HUES48 (cell line): Measurements from ENCODE around the gene ACSM5.

ENCODE experiments used
- H3K27ac ChIP-seq: one replicate; pipeline ENCODE4 v1.7.0; 2013; ENCODE audit warnings: low read depth, low read length, inconsistent platforms
- H3K27me3 ChIP-seq: 2 replicates; pipeline ENCODE4 v1.6.1; 2013; ENCODE audit warnings: mild to moderate bottlenecking, low read length; ENCODE audit not compliant: control insufficient read depth, insufficient read depth
- H3K36me3 ChIP-seq: 2 replicates; pipeline ENCODE4 v1.6.1; 2013; ENCODE audit warnings: low read length; ENCODE audit not compliant: control insufficient read depth, insufficient read depth
- H3K4me1 ChIP-seq: 2 replicates; pipeline ENCODE4 v1.6.1; 2013; ENCODE audit warnings: mild to moderate bottlenecking, low read length; ENCODE audit not compliant: control insufficient read depth, insufficient read depth
- H3K4me3 ChIP-seq: 2 replicates; pipeline ENCODE4 v1.5.1; 2013; ENCODE audit warnings: mild to moderate bottlenecking, low read depth, low read length
- H3K9ac ChIP-seq: 2 replicates; pipeline ENCODE4 v1.6.1; 2013; ENCODE audit warnings: mild to moderate bottlenecking, low read depth, low read length, moderate library complexity
- H3K9me3 ChIP-seq: 2 replicates; pipeline ENCODE4 v1.6.1; 2013; ENCODE audit warnings: low read length; ENCODE audit not compliant: control insufficient read depth, insufficient read depth

Gene ACSM5

GRCh38 chr16:20409398-20410120 lies at the start of gene ACSM5:
Gene ACSM5 (plus strand): TSS chr16:20409534. CDS start chr16:20411485, 1,951 bp downstream.
- Histone ChIP-seq H3K27ac (no peak within 1 kb of the TSS), H3K4me3 (no peak within 1 kb of the TSS), H3K27me3 (no peaks in the 10 kb centered on the region), H3K4me1 (0 out of 2 replicates have a peak, but pooled peaks cover 2% of the 10 kb centered on the region), H3K9ac (no peak within 1 kb of the TSS), H3K36me3 (no peaks in the 10 kb centered on the region), H3K9me3 (peaks cover 2% of the 10 kb centered on the region; the same call in 1 of the 2 replicates)

GRCh38 chr16:20359997-20360396 lies 49.3 kb upstream of the ACSM5 start:
- Histone ChIP-seq H3K27me3 (no peaks in the 10 kb centered on the region), H3K36me3 (no peaks in the 10 kb centered on the region), H3K4me1 (no peaks in the 10 kb centered on the region), H3K9me3 (no peaks in the 10 kb centered on the region), H3K9ac (no peak overlapping the region), H3K4me3 (no peak overlapping the region), H3K27ac (no peak overlapping the region)

- Histone ChIP-seq H3K4me3 (no peak overlapping the region), H3K9ac (no peak overlapping the region), H3K27ac (no peak overlapping the region), H3K36me3 (no peaks in the 10 kb centered on the region), H3K4me1 (no peaks in the 10 kb centered on the region), H3K9me3 (no peaks in the 10 kb centered on the region), H3K27me3 (no peaks in the 10 kb centered on the region)
Measured at GRCh38 chr16:20363191-20363590, 46.1 kb upstream of the ACSM5 start.

- Histone ChIP-seq H3K4me1 (no peaks in the 10 kb centered on the region), H3K4me3 (no peak overlapping the region), H3K36me3 (no peaks in the 10 kb centered on the region), H3K27ac (no peak overlapping the region), H3K27me3 (no peaks in the 10 kb centered on the region), H3K9ac (no peak overlapping the region), H3K9me3 (no peaks in the 10 kb centered on the region)
Measured at GRCh38 chr16:20364051-20364450, 45.3 kb upstream of the ACSM5 start.

GRCh38 chr16:20369452-20370054 lies 39.8 kb upstream of the ACSM5 start:
- Histone ChIP-seq H3K27me3 (no peaks in the 10 kb centered on the region), H3K9me3 (no peaks in the 10 kb centered on the region), H3K4me1 (no peaks in the 10 kb centered on the region), H3K9ac (no peak overlapping the region), H3K36me3 (no peaks in the 10 kb centered on the region), H3K27ac (no peak overlapping the region), H3K4me3 (no peak overlapping the region)

- Histone ChIP-seq H3K4me1 (no peaks in the 10 kb centered on the region), H3K36me3 (no peaks in the 10 kb centered on the region), H3K9ac (no peak overlapping the region), H3K27me3 (no peaks in the 10 kb centered on the region), H3K27ac (no peak overlapping the region), H3K4me3 (no peak overlapping the region), H3K9me3 (no peaks in the 10 kb centered on the region)
Measured at GRCh38 chr16:20372701-20373100, 36.6 kb upstream of the ACSM5 start.

- no peak overlapping the region for H3K4me3 ChIP-seq
- no peaks in the 10 kb centered on the region for H3K9me3 ChIP-seq
- H3K27me3 ChIP-seq, result no peaks in the 10 kb centered on the region
- H3K27ac ChIP-seq, result no peak overlapping the region
- no peaks in the 10 kb centered on the region for H3K4me1 ChIP-seq
- no peak overlapping the region for H3K9ac ChIP-seq
- no peaks in the 10 kb centered on the region for H3K36me3 ChIP-seq
Measured at GRCh38 chr16:20377181-20377580, 32.2 kb upstream of the ACSM5 start.

- Histone ChIP-seq H3K9ac (no peak overlapping the region), H3K9me3 (no peaks in the 10 kb centered on the region), H3K36me3 (no peaks in the 10 kb centered on the region), H3K27ac (no peak overlapping the region), H3K27me3 (no peaks in the 10 kb centered on the region), H3K4me3 (no peak overlapping the region), H3K4me1 (0 out of 2 replicates have a peak, but pooled peaks cover 3% of the 10 kb centered on the region)
Measured at GRCh38 chr16:20380782-20381181, 28.6 kb upstream of the ACSM5 start.

- Histone ChIP-seq H3K4me1 (peaks cover 7% of the 10 kb centered on the region; the same call in 1 of the 2 replicates), H3K9ac (no peak overlapping the region), H3K27me3 (no peaks in the 10 kb centered on the region), H3K4me3 (no peak overlapping the region), H3K36me3 (no peaks in the 10 kb centered on the region), H3K27ac (no peak overlapping the region), H3K9me3 (no peaks in the 10 kb centered on the region)
Measured at GRCh38 chr16:20382202-20382948, 27.0 kb upstream of the ACSM5 start.

- H3K9me3 ChIP-seq, result no peaks in the 10 kb centered on the region
- no peak overlapping the region for H3K27ac ChIP-seq
- no peak overlapping the region for H3K9ac ChIP-seq
- peaks cover 7% of the 10 kb centered on the region; the same call in 1 of the 2 replicates for H3K4me1 ChIP-seq
- H3K27me3 ChIP-seq, result no peaks in the 10 kb centered on the region
- no peak overlapping the region for H3K4me3 ChIP-seq
- H3K36me3 ChIP-seq, result no peaks in the 10 kb centered on the region
Measured at GRCh38 chr16:20383106-20384029, 26.0 kb upstream of the ACSM5 start.
